ENCODE data around the gene PIGR.

- TF ChIP-seq CTCF (IDR thresholded peaks at IDR 0.05; ENCODE audit: control extremely low read depth in 1 of 3, insufficient read depth in 1 of 3, low read depth in 1 of 3, low read length in 3 of 3) (no peak), POLR2A (IDR thresholded peaks at IDR 0.05; ENCODE audit: control extremely low read depth in 1 of 2, low read depth in 2 of 2, low read length in 2 of 2) (no peak), EP300 (IDR thresholded peaks at IDR 0.05; ENCODE audit: borderline replicate concordance in 1 of 2, low read depth in 2 of 2, low read length in 2 of 2) (no peak), EZH2 (IDR thresholded peaks at IDR 0.05; ENCODE audit: low read depth, low read length, severe bottlenecking) (no peak), RAD21 (IDR thresholded peaks at IDR 0.05 in 1 of 2, conservative IDR thresholded peaks at IDR 0.05 in 1 of 2; ENCODE audit: low read depth in 2 of 2, low read length in 2 of 2) (no peak)
These were observed 14.6 kb upstream of the PIGR start for GRCh38 chr1:206960676-206961386.
